HFFc6 (cell line): Measurements from ENCODE around the gene CTSO. TPM values are rescaled to one million over a fixed set of nuclear protein-coding genes. Genes with fewer than 3 reads are reported as not detected.

ENCODE experiments used
- DNase-seq: peaks from one replicate; pipeline ENCODE4 v3.0.0-alpha.2; 2018
- H3K27ac Mint-ChIP-seq: 2 replicates; pipeline ENCODE4 v1.8.0; 2020; ENCODE audit warnings: mild to moderate bottlenecking, mixed read lengths
- H3K27me3 Mint-ChIP-seq: 2 replicates; pipeline ENCODE4 v1.8.0; 2021; ENCODE audit warnings: mild to moderate bottlenecking, moderate library complexity, mixed read lengths; ENCODE audit not compliant: insufficient read depth
- H3K36me3 Mint-ChIP-seq: 2 replicates; pipeline ENCODE4 v1.8.0; 2021; ENCODE audit warnings: low read depth, mixed read lengths
- H3K4me1 Mint-ChIP-seq: 2 replicates; pipeline ENCODE4 v1.8.0; 2020; ENCODE audit warnings: low read depth, mixed read lengths
- H3K4me3 Mint-ChIP-seq: 2 replicates; pipeline ENCODE4 v1.8.0; 2020; ENCODE audit warnings: mild to moderate bottlenecking, moderate library complexity, mixed read lengths
- H3K9me3 Mint-ChIP-seq: 2 replicates; pipeline ENCODE4 v1.8.0; 2020; ENCODE audit warnings: mild to moderate bottlenecking, mixed read lengths
- CTCF ChIP-seq: fragments of 200-600 bp; sonication (generic); IDR thresholded peaks from 2 replicates; pipeline ENCODE4 v1.5.0; 2021; ENCODE audit warnings: antibody characterized with exemption, mild to moderate bottlenecking
- total RNA-seq, 6 experiments: library from RNA; stranded (reverse); fragmentation: NEBNext Ultra II Directional; extraction: Animal tissue kit (Norgen Biotek cat#: 25700); gene quantifications; 2 replicates in 1 of 6; 3 replicates in 5 of 6; pipeline ENCODE4 v1.2.3, GENCODE V29; 2021

CTSO gene
- total RNA-seq, 6 experiments from 2014 or later, result 2.5 to 4.7 (median 2.6) TPM

DNA sequence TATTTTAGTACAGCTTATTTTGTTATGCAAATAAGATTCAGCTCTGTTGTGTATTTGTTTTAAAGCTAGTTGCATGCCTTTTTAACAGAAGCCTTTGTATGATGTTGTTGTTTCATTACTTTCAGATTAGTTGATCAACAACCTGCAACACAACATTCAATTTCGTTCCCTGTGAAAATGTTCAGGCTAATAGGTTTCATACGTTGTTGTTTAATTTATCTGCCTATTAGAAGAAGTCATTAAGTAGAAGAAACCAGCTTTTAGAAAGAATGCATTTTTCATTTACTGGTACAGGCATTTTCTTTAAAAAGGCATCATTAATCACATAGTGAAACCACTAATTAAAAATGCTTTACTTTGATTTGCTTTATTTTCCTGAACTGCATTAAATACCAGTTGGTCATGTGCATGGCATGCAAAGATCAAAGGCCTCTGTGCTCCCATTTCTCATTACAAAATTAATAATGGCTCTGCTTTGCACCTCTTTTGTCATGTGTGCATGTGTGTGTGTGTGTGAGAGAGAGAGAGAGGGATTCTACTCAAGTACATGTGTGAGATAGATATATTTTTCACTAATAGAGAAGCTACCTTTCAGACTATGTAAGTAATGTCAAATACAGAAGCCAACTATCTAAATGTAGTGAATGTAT lies 29.2 kb upstream of the CTSO start:
- H3K27me3 Mint-ChIP-seq, result peaks cover 2% of the 10 kb centered on the region; the same call in 1 of the 2 replicates
- H3K9me3 Mint-ChIP-seq, result no peaks in the 10 kb centered on the region; the same call in 1 of the 2 replicates
- no peak overlapping the region for H3K4me3 Mint-ChIP-seq
- H3K4me1 Mint-ChIP-seq, result no peaks in the 10 kb centered on the region
- no peaks in the 10 kb centered on the region for H3K36me3 Mint-ChIP-seq
- DNase-seq, result no peak
- H3K27ac Mint-ChIP-seq, result no peak overlapping the region
- TF ChIP-seq CTCF, result no peak

DNA sequence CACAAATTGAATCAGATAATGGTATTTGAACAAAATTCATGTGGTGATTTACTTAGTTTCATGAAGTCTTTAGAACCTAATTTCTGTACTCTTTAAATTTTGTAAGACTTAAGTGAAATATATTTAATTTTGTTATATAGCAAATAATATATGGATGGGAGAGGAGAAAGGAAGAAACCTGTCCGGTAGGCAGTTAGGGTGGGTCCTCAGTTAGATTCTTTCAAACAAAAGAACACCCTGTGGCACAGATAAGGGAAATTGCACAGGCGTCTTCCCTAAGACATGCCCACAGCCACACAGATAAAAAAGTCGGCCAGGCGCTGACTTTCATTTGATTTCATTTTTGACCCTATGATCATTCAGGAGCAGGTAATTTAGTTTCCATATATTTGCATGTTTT lies 25.1 kb upstream of the CTSO start:
- Mint-ChIP-seq H3K36me3 (no peaks in the 10 kb centered on the region), H3K9me3 (no peaks in the 10 kb centered on the region; the same call in 1 of the 2 replicates), H3K27ac (no peak overlapping the region), H3K27me3 (peaks cover 2% of the 10 kb centered on the region), H3K4me3 (no peak overlapping the region), H3K4me1 (peaks cover 8% of the 10 kb centered on the region)
- no peak for TF ChIP-seq CTCF
- no peak for DNase-seq

GRCh38 chr4:155975511-155975910 lies 21.8 kb upstream of the CTSO start:
- H3K9me3 Mint-ChIP-seq, result no peaks in the 10 kb centered on the region; the same call in 1 of the 2 replicates
- H3K4me3 Mint-ChIP-seq, result no peak overlapping the region
- peaks cover 2% of the 10 kb centered on the region for H3K27me3 Mint-ChIP-seq
- no peak for DNase-seq
- peaks cover 14% of the 10 kb centered on the region for H3K4me1 Mint-ChIP-seq
- no peak overlapping the region for H3K27ac Mint-ChIP-seq
- no peaks in the 10 kb centered on the region for H3K36me3 Mint-ChIP-seq
- TF ChIP-seq CTCF, result no peak

DNA sequence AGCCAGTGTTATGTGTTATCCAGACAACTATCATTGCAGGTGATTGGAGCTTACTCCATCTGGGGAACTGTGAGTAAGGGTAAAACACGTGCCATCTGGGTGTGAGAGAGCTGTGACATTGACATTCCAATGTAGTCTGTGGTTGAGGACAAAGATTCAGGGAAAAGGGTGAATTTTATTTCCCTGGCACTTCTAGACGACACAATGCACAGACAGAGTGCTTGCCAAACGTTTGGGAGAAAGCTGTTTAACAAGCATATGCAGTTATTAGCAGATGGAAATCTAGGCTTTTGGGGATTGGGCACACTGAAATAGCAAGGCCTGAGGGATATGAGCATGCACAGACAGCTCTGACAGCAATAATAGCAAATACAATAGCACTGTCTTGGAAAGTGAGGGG lies 21.3 kb upstream of the CTSO start:
- Mint-ChIP-seq H3K27ac (no peak overlapping the region), H3K27me3 (peaks cover 2% of the 10 kb centered on the region), H3K4me3 (no peak overlapping the region), H3K4me1 (peaks cover 14% of the 10 kb centered on the region), H3K36me3 (no peaks in the 10 kb centered on the region), H3K9me3 (no peaks in the 10 kb centered on the region; the same call in 1 of the 2 replicates)
- DNase-seq, result no peak
- TF ChIP-seq CTCF, result no peak

DNA sequence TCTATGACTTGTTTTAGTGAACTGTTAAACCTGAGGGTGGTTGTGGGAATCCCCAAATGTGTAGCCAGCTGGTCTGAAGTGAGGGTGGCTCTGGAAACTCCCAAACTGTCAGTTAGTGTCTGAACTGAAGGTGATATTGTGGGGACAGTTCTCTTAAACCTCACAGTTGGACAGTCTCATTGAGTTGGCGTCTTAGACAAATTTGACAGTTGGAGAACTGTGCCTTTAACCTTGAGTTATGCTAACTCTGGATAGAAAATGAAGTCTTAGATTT lies 20.7 kb upstream of the CTSO start:
- no peak overlapping the region for H3K27ac Mint-ChIP-seq
- H3K27me3 Mint-ChIP-seq, result peaks cover 2% of the 10 kb centered on the region
- H3K9me3 Mint-ChIP-seq, result no peaks in the 10 kb centered on the region; the same call in 1 of the 2 replicates
- no peak for DNase-seq
- no peak overlapping the region for H3K4me3 Mint-ChIP-seq
- no peak for TF ChIP-seq CTCF
- H3K4me1 Mint-ChIP-seq, result peaks cover 14% of the 10 kb centered on the region
- H3K36me3 Mint-ChIP-seq, result no peaks in the 10 kb centered on the region
